ENCODE results near the gene CHI3L2. TPM values are rescaled to one million over a fixed set of nuclear protein-coding genes. Genes with fewer than 3 reads are reported as not detected.

CHI3L2 gene
- total and polyA plus RNA-seq, 2 of the 13 experiments (the other 11 are each of a cell fraction or from before 2014, with no cell fraction given), result 0.46 to 1.7 TPM

- no peak for TF ChIP-seq CSRNP2 (CRISPR knock-in tag; conservative IDR thresholded peaks at IDR 0.05; ENCODE audit: low read depth)
- TF ChIP-seq ZSCAN29 (CRISPR knock-in tag; conservative IDR thresholded peaks at IDR 0.05), result no peak
- TF ChIP-seq ZSCAN21 (CRISPR knock-in tag; IDR thresholded peaks at IDR 0.05; ENCODE audit: borderline replicate concordance), result no peak
- no peak for TF ChIP-seq UBTF (CRISPR knock-in tag; IDR thresholded peaks at IDR 0.05)
- TF ChIP-seq ZSCAN30 (CRISPR knock-in tag; IDR thresholded peaks at IDR 0.05), result no peak
- TF ChIP-seq DDIT3 (CRISPR knock-in tag; IDR thresholded peaks at IDR 0.05), result no peak
- no peak for TF ChIP-seq NCOA2 (CRISPR knock-in tag; IDR thresholded peaks at IDR 0.05)
- no peak for TF ChIP-seq NFATC3 (CRISPR knock-in tag; IDR thresholded peaks at IDR 0.05)
Observed at GRCh38 chr1:111241797-111242196, 14.3 kb downstream of the CHI3L2 start (continued).

All from HepG2 (cell line).